Left lobe of liver (tissue), 2 donors: ENCODE results near the gene PREPL. TPM values are rescaled to one million over a fixed set of nuclear protein-coding genes. Genes with fewer than 3 reads are reported as not detected.
A peak's percentile ranks its signal among the peaks of the same experiment; 100 is the strongest.

Source experiments
- ATAC-seq: fragments of 200-7000 bp; cut with Tn5 transposase; one replicate; pipeline ENCODE4 v1.9.1; 2020; ENCODE audit warnings: mild to moderate bottlenecking, moderate library complexity
- DNase-seq: peaks from one replicate; pipeline ENCODE4 v3.0.0-alpha.2; 2020; ENCODE audit warnings: low spot score
- total RNA-seq: library from RNA; stranded (reverse); gene quantifications from one replicate; pipeline ENCODE4 v1.2.1, GENCODE V29; 2021
- donor health status: DM: no; HTN: no; CAD: no; lungs with moderate emphysema.
- donor health status: DM: no; HTN: yes; CAD: no.

PREPL gene
- total RNA-seq, 1 donor from 2014 or later = 15.4 TPM

GRCh38 chr2:44297431-44297830 lies 63.9 kb downstream of the PREPL start:
- peak; percentile 53 for ATAC-seq
- no peak for DNase-seq

DNA sequence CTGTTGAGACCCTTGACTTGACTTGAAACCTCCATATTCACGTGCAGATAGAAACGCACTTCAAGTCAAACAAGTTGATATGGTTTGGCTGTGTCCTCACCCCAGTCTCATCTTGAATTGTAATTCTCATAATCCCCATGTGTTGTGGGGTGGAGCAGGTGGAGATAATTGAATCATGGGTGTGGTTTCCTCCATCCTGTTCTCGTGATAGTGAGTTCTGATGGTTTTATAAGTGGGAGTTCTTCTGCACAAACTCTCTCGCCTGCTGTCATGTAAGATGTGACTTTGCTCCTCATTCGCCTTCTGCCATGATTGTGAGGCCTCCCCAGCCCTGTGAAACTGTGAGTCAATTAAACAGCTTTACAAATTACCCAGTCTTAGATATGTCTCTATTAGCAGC lies 64.6 kb downstream of the PREPL start:
- ATAC-seq (no peak), DNase-seq (no peak)

DNA sequence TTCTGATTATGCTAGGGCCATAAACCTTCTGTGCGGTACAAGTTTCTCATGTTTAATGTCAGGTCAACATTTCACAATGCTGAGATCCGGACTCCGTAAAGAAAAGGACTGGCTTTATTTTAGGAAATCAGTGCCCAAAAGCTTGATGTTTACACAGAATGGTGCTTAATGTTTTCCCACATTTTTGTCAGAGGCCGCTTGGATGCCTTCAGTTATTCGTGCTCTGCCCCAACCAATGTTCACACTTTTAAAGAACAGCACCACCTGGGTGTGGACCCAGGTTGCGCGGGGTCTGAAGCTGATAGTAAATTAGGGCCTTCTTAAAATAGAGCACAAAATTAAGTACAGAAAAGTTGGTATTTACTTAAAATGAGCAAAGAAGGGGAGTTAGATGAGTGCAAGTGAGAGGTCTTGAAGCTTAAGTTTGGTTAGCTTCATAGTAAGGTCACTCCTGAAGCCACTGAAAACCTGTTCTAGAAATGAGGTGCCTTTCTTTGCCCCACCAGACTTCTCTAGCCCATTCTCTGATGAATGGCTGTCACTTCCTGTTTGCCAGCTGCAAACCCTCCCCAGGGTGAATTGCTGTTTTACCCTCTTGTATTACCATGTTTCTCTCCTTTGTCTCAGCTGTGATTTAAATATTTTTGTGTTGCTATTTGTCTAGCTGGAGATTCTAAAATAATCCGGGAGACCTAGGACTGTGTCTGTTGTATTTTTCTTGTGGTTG lies 65.5 kb downstream of the PREPL start:
- ATAC-seq (peak; percentile 43), DNase-seq (peak; percentile 49)

- DNase-seq (peak; percentile 64), ATAC-seq (peak; percentile 52)
Measured at GRCh38 chr2:44295113-44295512, 66.2 kb downstream of the PREPL start.

DNA sequence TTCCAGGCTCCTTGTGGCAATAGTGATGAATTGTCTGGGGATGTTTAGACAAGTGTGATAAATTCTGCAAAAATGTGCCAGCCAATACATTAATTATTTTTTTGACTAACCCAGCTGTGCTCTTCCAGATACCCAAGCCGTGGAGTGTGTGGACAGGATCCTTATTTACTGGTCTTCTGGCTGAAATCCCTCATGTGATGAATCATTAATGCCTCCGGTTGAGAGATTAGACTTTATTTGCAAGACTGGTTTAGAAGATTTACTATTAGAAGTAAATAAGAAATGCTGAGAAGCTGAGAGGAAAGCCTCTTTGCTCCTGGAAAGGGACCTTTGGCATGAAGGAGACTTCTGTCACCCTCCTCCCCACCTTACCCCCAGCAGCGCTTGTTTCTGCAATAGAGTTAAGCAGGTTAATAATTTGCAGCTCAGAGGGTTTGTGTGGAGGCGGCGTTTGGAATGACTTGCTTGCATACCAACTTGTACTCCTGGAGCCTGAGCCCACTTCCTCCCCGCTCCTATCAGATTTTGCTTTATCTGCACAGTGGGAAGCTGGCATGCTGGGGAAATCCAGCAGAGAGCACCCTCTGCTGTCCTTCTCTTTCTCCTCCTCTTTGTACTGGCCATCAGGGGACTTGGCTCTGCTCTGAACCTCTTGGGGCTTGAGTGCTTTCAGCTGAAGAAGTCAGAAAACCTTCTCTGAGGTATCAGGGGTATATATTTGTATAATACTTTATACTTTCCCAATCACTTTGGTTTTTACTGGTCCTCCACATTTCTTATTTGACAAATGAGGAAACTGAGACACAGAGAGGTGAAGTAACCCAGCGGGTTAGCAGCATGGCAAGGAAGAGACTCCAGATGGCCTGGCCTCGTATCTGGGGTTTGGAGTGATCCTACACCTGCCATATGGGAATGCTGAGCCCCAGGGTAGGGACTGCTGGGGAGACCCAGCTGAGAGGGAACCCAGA lies 69.7 kb downstream of the PREPL start:
- ATAC-seq (peak; percentile 85), DNase-seq (peak; percentile 86)

GRCh38 chr2:44290261-44290660 lies 71.0 kb downstream of the PREPL start:
- ATAC-seq (no peak), DNase-seq (no peak)

DNA sequence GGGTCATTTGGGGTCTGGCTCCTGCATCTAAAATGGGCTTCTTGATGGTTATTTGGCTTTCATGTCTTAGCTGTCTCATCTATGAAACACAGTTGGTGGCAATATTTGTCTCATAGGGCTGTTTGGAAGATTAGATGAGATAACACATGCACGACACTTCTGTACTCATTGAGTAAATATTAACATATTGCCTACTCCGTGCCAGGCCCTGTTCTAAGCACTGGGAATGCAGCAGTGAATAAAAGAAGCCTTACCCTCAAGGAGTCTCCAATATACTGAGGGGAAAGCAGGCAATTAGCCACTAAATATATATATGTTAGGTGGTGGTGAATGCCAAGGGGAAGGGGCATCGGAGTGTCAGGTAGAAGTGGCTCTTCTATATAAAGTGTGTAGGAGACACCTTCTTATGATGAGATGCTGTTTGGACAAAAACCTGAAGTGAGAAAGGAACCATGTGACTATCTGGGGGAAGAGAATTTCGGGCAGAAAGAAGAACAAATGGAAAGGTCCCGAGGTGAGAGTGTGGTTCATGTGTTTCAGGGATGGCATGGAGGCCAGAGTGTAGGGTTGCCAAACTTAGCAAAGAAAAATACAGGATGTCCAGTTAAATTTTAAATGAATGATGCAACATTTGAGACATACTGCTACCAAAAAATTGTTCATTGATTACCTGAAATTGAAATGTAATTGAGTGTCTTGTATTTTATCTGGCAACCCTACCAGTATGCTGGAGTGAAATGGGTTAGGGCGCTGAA lies 74.2 kb downstream of the PREPL start:
- peak; percentile 48 for DNase-seq
- ATAC-seq = peak; percentile 67

- ATAC-seq (no peak), DNase-seq (no peak)
Measured at GRCh38 chr2:44286119-44286883, 75.0 kb downstream of the PREPL start.

DNA sequence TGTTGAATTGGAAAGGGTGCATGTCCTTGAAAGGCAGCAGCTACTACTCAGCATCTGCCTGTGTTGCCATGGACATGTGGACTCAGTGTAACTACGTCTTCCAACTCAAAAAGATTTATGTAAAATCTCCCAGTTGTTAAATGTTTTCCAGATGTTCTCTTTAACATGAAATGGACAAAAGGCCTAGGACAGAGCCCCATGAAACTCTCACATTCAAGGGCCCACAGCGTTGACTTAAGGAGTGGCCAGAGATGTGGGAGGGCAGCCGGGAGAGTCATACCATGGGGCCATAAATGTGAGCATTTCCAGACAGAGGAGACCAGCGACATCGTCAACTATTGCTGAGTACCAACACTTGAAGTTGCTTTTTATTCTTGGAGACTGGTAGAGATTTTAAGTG lies 76.1 kb downstream of the PREPL start:
- ATAC-seq = no peak

GRCh38 chr2:44283116-44283666 lies 78.1 kb downstream of the PREPL start:
- ATAC-seq = peak; percentile 52
- no peak for DNase-seq

More for the DNA sequence above, 76.1 kb downstream of the PREPL start:
- no peak for DNase-seq

- DNase-seq (no peak), ATAC-seq (no peak)
Measured at GRCh38 chr2:44280869-44281268, 80.4 kb downstream of the PREPL start.

GRCh38 chr2:44277541-44277940 lies 83.8 kb downstream of the PREPL start:
- ATAC-seq (no peak), DNase-seq (no peak)

DNA sequence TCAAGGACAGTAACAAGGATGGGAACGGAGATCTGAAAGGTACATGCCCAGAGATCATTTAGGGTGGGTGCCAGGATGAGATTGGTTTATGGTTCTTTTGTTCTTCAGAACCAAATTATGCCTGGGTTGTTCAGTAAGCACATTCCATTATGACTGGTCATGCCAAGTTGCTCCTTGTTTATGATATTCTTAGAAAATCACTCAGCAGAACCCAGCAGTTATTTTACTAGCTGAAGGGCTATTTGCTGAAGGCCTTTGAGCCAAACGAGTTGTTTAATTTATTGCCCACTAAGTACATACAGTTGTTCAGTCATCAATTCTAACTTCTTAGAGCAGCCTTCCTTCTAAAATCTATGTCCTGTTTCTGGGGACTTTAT lies 85.4 kb downstream of the PREPL start:
- DNase-seq = no peak
- ATAC-seq = no peak

- no peak for ATAC-seq
- no peak for DNase-seq
Measured at GRCh38 chr2:44273596-44273995, 87.7 kb downstream of the PREPL start.

- no peak for DNase-seq
- ATAC-seq = no peak
Measured at GRCh38 chr2:44273076-44273475, 88.2 kb downstream of the PREPL start.

GRCh38 chr2:44271296-44271695 lies 90.0 kb downstream of the PREPL start:
- ATAC-seq (no peak), DNase-seq (no peak)

DNA sequence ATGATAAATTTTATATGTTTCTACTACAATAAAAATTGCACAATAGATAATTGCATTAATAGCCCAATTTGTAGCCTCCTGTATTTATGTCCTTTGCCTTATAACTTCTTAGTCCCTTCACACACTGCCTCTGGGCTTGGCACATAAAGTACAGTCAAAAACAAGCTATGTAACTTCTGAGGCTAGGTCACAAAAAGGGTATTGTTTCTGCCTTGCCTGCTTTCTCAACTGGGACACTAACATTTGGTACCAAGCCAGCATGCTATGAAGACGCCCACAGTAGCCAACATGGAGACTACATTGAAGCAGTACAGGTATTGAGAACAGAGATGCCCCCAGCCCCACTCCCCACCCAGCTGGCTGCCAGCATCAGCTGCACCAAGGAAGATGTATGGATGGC lies 91.5 kb downstream of the PREPL start:
- ATAC-seq (no peak), DNase-seq (no peak)

GRCh38 chr2:44267796-44268648 lies 93.3 kb downstream of the PREPL start:
- ATAC-seq (no peak), DNase-seq (no peak)
